OCI-LY7 (cell line): ENCODE measurements around the gene DNAH5.

Experiments used
- CTCF ChIP-seq: fragments of 200-600 bp; sonication (generic); conservative IDR thresholded peaks from 2 replicates; pipeline ENCODE4 v1.5.1; 2014; ENCODE audit warnings: mild to moderate bottlenecking, antibody characterized with exemption, low read length, moderate library complexity, mixed read lengths
- EZH2phosphoT487 ChIP-seq: fragments of 200-600 bp; sonication (generic); IDR thresholded peaks from 2 replicates; pipeline ENCODE4 v1.6.1; 2018; ENCODE audit warnings: low read depth, borderline replicate concordance, mild to moderate bottlenecking, mixed run types, antibody characterized with exemption, low read length, moderate library complexity, mixed read lengths

DNA sequence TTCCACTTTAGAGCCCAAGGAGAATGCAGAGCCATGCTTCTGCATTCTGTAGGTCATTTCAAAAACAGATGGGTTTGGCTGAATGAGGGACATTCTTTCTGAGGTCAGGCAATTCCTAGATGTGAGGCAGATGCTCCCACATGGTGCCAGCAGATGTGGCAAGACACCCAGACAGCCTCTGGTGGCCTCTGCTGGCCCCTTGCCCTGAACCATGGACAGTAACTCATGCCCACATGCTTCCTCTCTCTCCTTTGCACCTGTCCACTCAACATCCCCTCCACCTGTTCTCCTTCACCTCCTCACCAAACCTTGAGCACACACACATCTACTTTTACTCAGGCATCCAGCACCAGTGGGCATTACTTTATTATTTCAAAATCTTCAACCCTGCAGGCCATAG lies 252.3 kb downstream of the DNAH5 start:
- TF ChIP-seq CTCF (no peak), EZH2phosphoT487 (no peak)
